Upper lobe of left lung (tissue), 4 donors: ENCODE results near the gene IL17D.

Experiments
- EP300 ChIP-seq, 4 donors: sonication (generic); formaldehyde crosslinking; IDR thresholded peaks; one replicate each; pipeline ENCODE4 v1.5.1; 2017; ENCODE audit warnings: antibody characterized with exemption in 4 of 4, control low read depth in 2 of 4
- POLR2A ChIP-seq, 4 donors: fragments of 450-650 bp; IDR thresholded peaks; one replicate each; pipeline ENCODE4 v1.5.1; 2016 to 2017; ENCODE audit warnings: antibody characterized with exemption in 4 of 4, mild to moderate bottlenecking in 2 of 4
- POLR2AphosphoS5 ChIP-seq, 2 donors: sonication (generic); formaldehyde crosslinking; IDR thresholded peaks; one replicate each; pipeline ENCODE4 v1.5.1; 2017; ENCODE audit warnings: antibody characterized with exemption in 2 of 2
- TF ChIP-seq, protein P1 (sequence below), 6 experiments: fragments of 450-650 bp in 4 of 6; fragments of 200-600 bp in 2 of 6; sonication (generic) in 2 of 6; IDR thresholded peaks; one replicate each; pipeline ENCODE4 v1.5.1; 2016 to 2019; ENCODE audit warnings: antibody characterized with exemption in 6 of 6

DNA sequence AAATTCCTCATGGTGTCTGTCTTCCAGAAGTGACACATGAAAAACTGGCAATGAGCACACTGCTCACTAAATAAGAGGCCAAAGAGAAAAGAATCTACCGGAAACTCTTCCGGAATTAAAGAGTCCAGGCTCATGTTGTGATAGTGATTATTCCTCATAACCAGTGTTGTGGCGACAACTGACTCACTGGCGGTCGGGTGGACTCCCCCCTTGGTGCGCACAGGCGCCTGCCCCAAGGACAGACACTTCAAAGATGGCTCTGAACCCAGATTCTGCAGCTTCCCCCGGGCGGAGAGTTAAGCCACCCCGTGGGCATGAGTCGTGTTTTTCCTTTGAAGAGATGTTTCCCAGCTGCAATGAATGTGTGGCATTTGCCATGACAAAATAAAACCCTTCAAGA lies 10.3 kb downstream of the IL17D start:
- TF ChIP-seq POLR2AphosphoS5 (IDR thresholded peaks at IDR 0.05) (no peak), POLR2A (IDR thresholded peaks at IDR 0.05) (no peak), EP300 (IDR thresholded peaks at IDR 0.05) (no peak)
- TF ChIP-seq, protein P1, sequence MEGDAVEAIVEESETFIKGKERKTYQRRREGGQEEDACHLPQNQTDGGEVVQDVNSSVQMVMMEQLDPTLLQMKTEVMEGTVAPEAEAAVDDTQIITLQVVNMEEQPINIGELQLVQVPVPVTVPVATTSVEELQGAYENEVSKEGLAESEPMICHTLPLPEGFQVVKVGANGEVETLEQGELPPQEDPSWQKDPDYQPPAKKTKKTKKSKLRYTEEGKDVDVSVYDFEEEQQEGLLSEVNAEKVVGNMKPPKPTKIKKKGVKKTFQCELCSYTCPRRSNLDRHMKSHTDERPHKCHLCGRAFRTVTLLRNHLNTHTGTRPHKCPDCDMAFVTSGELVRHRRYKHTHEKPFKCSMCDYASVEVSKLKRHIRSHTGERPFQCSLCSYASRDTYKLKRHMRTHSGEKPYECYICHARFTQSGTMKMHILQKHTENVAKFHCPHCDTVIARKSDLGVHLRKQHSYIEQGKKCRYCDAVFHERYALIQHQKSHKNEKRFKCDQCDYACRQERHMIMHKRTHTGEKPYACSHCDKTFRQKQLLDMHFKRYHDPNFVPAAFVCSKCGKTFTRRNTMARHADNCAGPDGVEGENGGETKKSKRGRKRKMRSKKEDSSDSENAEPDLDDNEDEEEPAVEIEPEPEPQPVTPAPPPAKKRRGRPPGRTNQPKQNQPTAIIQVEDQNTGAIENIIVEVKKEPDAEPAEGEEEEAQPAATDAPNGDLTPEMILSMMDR (IDR thresholded peaks at IDR 0.05), result no peak
